Measurements from ENCODE around the gene USP48.
A peak's percentile ranks its signal among the peaks of the same experiment; 100 is the strongest.
"Not testable (repeated sequence)": the region's sequence is repeated elsewhere in the genome, so short reads cannot be mapped to it uniquely, and the experiment has no call there.

The USP48 gene

GRCh38 chr1:21814241-21814918 lies 31.4 kb upstream of the USP48 start:
- no peak for DNase-seq (ENCODE audit: low read depth)

DNA sequence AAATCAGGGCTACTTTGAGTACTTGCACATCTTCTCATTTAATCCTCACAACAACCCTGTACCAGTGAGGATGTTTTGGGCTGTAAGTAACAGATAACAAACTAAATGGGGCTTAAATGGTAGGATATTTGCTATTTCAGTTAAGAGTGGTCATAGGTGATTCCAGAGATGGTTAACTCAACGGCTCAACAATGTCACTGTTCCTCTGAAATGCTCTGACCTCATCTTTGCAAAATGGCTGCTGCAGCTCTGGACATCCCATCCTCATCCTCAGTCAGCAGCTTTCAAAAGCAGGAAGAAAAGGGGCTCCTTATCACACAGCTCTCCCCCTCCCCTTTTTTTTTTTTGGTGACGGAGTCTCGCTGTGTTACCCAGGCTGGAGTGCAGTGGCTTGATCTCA lies 30.6 kb upstream of the USP48 start:
- no peak for DNase-seq (ENCODE audit: low read depth)

GRCh38 chr1:21811875-21812305 lies 28.9 kb upstream of the USP48 start, which contains the start of gene LDLRAD2:
Gene LDLRAD2, plus strand, starts transcription at chr1:21812265. Its CDS starts 187 bp downstream, at chr1:21812452.
- DNase-seq (ENCODE audit: low read depth), result peak; percentile 55

GRCh38 chr1:21804536-21804935 lies 21.6 kb upstream of the USP48 start:
- DNase-seq (ENCODE audit: low read depth), result peak; percentile 36

- DNase-seq (ENCODE audit: low read depth), result peak; percentile 29
Observed at GRCh38 chr1:21801100-21801499, 18.2 kb upstream of the USP48 start.

DNA sequence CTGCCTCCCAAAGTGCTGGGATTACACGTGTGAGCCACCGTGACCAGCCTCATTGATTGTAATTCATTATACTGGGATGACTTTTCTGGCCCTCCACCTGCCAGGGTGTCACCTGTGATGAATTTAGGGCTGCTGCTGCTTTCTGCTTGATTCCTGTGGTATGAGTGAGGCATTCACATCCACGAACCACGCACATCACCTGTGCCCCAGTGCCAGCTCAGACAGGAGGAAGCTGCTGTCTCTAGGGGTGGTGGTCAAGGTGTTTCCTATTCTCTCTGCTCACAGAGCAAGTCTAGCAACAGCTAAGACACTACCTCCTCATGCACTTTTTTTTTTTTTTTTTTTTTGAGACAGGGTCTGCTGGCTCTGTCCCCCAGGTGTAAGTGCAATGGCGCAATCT lies 16.8 kb upstream of the USP48 start:
- DNase-seq (ENCODE audit: low read depth), result no peak

DNA sequence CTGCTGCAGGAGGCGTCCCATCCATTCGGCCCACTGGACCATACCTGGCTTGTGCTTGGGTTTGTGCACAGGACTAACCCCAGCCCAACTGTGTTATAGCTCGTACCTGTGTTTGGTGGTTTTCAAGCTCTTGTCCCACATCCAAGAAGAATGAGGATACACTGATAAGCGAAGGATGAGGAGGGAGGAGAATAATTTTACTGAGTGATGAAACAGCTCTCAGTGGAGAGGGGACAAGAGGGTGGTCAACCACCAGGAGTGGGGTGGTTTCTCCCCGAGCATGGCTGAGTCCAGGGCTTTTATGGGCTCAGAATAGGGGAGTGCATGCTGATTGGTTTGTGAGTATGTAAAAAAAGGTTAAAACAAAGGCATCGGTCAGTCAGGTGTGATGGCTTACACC lies 12.1 kb upstream of the USP48 start:
- DNase-seq (ENCODE audit: low read depth), result no peak

DNA sequence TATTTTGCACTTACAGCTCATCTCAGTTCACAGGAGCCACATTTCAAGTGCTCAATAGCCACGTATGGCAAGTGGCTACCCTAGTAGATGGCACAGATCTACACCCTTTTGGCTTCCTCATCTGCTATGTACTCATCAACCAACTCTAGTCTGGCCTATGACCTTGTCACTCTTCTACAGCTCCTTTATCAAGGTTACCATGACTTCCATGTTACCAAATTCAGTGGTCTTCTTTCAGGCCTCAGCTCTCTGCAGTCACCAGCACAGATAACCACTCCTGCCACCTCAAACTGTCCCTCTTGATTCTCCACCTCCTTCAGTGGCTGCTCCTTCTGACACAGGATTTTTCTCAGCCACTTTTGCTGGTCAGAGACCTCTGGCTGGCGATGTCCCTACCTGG lies 11.7 kb upstream of the USP48 start:
- DNase-seq (ENCODE audit: low read depth), result no peak

DNA sequence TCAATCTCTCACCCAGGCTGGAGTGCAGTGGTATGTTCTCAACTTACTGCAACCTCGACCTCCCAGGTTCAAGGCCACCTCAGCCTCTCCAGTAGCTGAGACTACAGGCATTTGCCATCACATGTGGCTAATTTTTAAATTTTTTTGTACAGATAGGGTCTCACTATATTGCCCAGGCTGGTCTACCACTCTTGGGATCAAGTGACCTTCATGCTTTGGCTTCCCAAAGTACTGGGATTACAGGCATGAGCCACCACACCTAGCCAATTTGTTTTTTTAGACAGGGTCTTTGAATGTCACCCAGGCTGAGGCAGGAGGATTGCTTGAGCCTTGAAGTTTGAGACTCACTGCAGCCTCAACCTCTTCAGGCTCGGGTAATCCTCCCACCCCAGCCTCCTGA lies 10.2 kb upstream of the USP48 start:
- DNase-seq (ENCODE audit: low read depth), result no peak

DNA sequence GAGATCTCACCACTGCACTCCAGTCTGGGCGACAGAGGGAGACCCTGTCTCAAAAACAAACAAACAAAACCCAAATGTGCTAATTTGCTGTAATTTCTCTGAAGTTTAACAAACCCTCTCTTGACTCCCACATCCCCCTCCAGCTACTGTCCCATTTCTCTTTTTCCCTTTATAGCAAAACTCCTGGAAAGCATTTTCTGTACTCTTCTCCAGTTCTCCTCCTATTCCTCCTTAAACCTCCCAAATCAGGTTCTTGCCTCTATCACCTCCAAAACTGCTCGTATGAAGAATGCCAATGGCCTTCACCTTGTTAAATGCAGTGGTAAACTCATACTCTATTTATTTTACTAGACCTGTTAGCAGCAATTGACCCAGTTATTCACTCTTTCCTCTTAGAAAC lies 3.7 kb upstream of the USP48 start:
- DNase-seq (ENCODE audit: low read depth), result no peak

DNA sequence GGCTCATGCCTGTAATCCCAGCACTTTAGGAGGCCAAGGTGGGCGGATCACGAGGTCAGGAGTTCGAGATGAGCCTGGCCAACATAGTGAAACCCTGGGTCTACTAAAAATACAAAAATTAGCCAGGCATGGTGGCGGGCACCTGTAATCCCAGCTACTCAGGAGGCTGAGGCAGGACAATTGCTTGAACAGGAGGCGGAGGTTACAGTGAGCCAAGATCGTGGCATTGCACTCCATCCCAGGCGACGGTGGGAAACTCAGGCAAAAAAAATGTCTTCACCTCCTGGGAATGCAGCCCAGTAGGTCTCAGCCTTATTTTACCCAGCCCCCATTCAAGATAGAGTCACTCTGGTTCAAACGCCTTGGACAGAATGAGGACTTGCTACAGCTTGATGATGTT lies 2.8 kb upstream of the USP48 start:
- DNase-seq (ENCODE audit: low read depth), result not testable (repeated sequence)

GRCh38 chr1:21783679-21784603 lies 992 bp upstream of the USP48 start:
- DNase-seq (ENCODE audit: low read depth), result peak; percentile 76

- DNase-seq (ENCODE audit: low read depth), result peak; percentile 66
Observed at GRCh38 chr1:21782349-21782867, 541 bp downstream of the USP48 start.

- peak; percentile 75 for DNase-seq (ENCODE audit: low read depth)
Observed at GRCh38 chr1:21781815-21782348, 1.1 kb downstream of the USP48 start.

- DNase-seq (ENCODE audit: low read depth), result no peak
Observed at GRCh38 chr1:21779613-21780521, 3.1 kb downstream of the USP48 start.

GRCh38 chr1:21778405-21778727 lies 4.6 kb downstream of the USP48 start:
- DNase-seq (ENCODE audit: low read depth), result no peak

- DNase-seq (ENCODE audit: low read depth), result not testable (repeated sequence)
Observed at GRCh38 chr1:21776925-21777324, 6.0 kb downstream of the USP48 start.

- peak; percentile 81 for DNase-seq (ENCODE audit: low read depth)
Observed at GRCh38 chr1:21775985-21776562, 6.9 kb downstream of the USP48 start.

DNA sequence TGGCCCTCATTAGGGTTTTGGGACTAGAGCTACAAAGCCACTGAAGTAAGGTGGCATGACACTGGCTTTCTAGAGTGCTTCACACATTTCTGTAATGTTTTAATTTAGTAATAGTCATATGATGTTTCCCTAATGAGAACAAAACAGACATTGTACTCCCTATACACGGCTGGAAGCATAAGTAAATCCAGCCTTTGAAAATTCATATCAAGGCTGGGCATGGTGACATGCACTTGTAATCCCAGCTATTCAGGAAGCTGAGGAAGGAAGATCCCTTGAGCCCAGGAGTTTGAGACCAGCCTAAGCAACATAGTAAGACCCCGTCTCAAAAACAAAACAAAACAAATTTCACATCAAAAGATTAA lies 7.4 kb downstream of the USP48 start:
- no peak for DNase-seq (ENCODE audit: low read depth)

DNA sequence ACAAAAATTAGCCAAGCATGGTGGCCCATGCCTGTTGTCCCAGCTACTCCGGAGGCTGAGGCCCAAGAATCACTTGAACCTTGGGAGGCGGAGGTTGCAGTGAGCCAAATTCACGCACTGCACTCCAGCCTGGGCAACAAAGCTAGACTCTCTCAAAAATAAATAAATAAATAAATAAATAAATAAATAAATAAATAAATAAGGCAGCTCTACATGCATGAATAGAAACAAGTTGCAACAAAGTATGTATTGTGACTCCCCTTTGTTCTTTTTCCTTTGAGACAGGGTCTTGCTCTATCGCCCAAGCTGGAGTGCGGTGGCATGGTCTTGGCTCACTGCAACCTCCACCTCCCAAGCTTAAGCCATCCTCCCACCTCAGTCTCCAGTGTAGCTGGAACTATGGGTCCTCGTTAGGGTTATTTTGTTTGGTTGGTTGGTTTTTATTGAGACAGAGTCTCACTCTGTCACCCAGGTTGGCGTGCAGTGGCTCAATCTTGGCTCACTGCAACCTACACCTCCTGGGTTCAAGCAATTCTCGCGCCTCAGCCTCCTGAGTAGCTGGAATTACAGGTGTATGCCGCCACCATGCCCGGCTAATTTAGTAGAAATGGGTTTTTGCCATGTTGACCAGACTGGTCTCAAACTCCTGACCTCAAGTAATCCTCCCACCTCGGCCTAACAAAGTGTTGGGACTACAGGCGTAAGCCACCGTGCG lies 8.0 kb downstream of the USP48 start:
- DNase-seq (ENCODE audit: low read depth), result no peak

DNA sequence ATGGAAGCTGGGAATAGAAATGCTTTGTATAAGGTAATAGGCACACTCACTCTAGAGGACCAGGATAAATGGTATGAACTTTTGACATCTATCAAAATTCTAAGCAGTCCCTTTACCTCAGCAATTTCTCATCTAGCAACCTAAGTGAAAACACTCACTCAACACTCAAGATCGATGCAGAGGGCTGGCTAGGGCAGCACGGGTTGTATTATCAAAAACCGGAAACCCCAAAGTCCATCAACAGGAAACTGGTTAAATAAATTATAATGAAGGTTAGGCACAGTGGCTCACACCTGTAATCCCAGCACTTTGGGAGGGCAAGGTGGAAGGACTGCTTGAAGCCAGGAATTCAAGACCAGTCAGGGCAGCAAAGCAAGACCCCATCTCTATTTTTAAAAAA lies 9.4 kb downstream of the USP48 start:
- DNase-seq (ENCODE audit: low read depth), result no peak
